GM23338 (cell line): ENCODE data around the gene CLCN1. TPM values are rescaled to one million over a fixed set of nuclear protein-coding genes. Genes with fewer than 3 reads are reported as not detected.

Experiments used
- ATAC-seq: fragments of 200-7000 bp; cut with Tn5 transposase; 3 replicates; pipeline ENCODE4 v1.9.1; 2020
- DNase-seq: peaks from one replicate; pipeline ENCODE4 v3.0.0-alpha.2; 2015; ENCODE audit warnings: low spot score
- H2AFZ ChIP-seq: fragments of 200-600 bp; sonication (generic); 2 replicates; pipeline ENCODE4 v1.8.0; 2016; ENCODE audit warnings: antibody characterized with exemption, mild to moderate bottlenecking, moderate library complexity
- H3F3A ChIP-seq: fragments of 200-600 bp; sonication (generic); replicated peaks from 2 replicates; pipeline ENCODE4 v1.8.0; 2017; ENCODE audit warnings: antibody characterized with exemption, mixed run types, low read depth
- H3K27ac ChIP-seq: fragments of 200-600 bp; sonication (generic); 2 replicates; pipeline ENCODE4 v1.6.1; 2016; ENCODE audit warnings: low read depth
- H3K27me3 ChIP-seq: fragments of 200-600 bp; sonication (generic); 2 replicates; pipeline ENCODE4 v1.8.0; 2016; ENCODE audit warnings: mild to moderate bottlenecking, mixed run types, moderate library complexity; ENCODE audit not compliant: insufficient read depth
- H3K36me3 ChIP-seq: fragments of 200-600 bp; sonication (generic); 2 replicates; pipeline ENCODE4 v1.8.0; 2016; ENCODE audit warnings: mild to moderate bottlenecking; ENCODE audit not compliant: insufficient read depth
- H3K4me1 ChIP-seq: fragments of 200-600 bp; sonication (generic); 2 replicates; pipeline ENCODE4 v1.8.0; 2016; ENCODE audit warnings: mild to moderate bottlenecking, moderate library complexity; ENCODE audit not compliant: insufficient read depth
- H3K4me2 ChIP-seq: fragments of 200-600 bp; sonication (generic); 2 replicates; pipeline ENCODE4 v1.7.1; 2017; ENCODE audit warnings: mixed run types
- H3K4me3 ChIP-seq: fragments of 200-600 bp; sonication (generic); 2 replicates; pipeline ENCODE4 v1.6.1; 2016; ENCODE audit warnings: mixed run types
- H3K79me2 ChIP-seq: fragments of 200-600 bp; sonication (generic); replicated peaks from 2 replicates; pipeline ENCODE4 v1.8.0; 2017; ENCODE audit warnings: mild to moderate bottlenecking; ENCODE audit not compliant: insufficient read depth
- H3K9me2 ChIP-seq: fragments of 200-600 bp; sonication (generic); 2 replicates; pipeline ENCODE4 v1.8.0; 2017; ENCODE audit not compliant: insufficient read depth
- H4K20me1 ChIP-seq: fragments of 200-600 bp; sonication (generic); replicated peaks from 2 replicates; pipeline ENCODE4 v1.8.0; 2017; ENCODE audit warnings: mild to moderate bottlenecking; ENCODE audit not compliant: insufficient read depth
- H3K27ac Mint-ChIP-seq: 2 replicates; pipeline ENCODE4 v1.8.0; 2020; ENCODE audit warnings: inconsistent platforms, mild to moderate bottlenecking, moderate library complexity, mixed read lengths
- H3K27me3 Mint-ChIP-seq: 3 replicates; pipeline ENCODE4 v1.8.0; 2022; ENCODE audit warnings: low read depth, mild to moderate bottlenecking, moderate library complexity, mixed read lengths, inconsistent platforms; ENCODE audit not compliant: insufficient read depth, poor library complexity
- H3K36me3 Mint-ChIP-seq: 3 replicates; pipeline ENCODE4 v1.8.0; 2021; ENCODE audit warnings: low read depth, mild to moderate bottlenecking, inconsistent platforms, moderate library complexity, mixed read lengths
- H3K4me1 Mint-ChIP-seq: 3 replicates; pipeline ENCODE4 v1.8.0; 2020; ENCODE audit warnings: mild to moderate bottlenecking, inconsistent platforms, mixed read lengths
- H3K4me3 Mint-ChIP-seq: 3 replicates; pipeline ENCODE4 v1.8.0; 2021; ENCODE audit warnings: moderate library complexity, mild to moderate bottlenecking, inconsistent platforms, mixed read lengths
- H3K9me3 Mint-ChIP-seq: 3 replicates; pipeline ENCODE4 v1.8.0; 2020; ENCODE audit warnings: moderate library complexity, mild to moderate bottlenecking, inconsistent platforms, mixed read lengths
- CTCF ChIP-seq, 2 experiments: fragments of 200-600 bp in 1 of 2; sonication (generic) in 1 of 2; conservative IDR thresholded peaks; 2 replicates each; pipeline versions ENCODE4 v1.5.1 to v1.6.1; 2016 to 2017; ENCODE audit warnings: antibody characterized with exemption in 2 of 2, low read depth in 2 of 2, mild to moderate bottlenecking in 2 of 2, moderate library complexity in 1 of 2
- EZH2 ChIP-seq: fragments of 200-600 bp; sonication (generic); IDR thresholded peaks from one replicate; pipeline ENCODE4 v1.8.0; 2017; ENCODE audit warnings: antibody characterized with exemption, mild to moderate bottlenecking, low read depth; ENCODE audit not compliant: unreplicated experiment
- EZH2phosphoT487 ChIP-seq: fragments of 200-600 bp; sonication (generic); IDR thresholded peaks from one replicate; pipeline ENCODE4 v1.8.1; 2018; ENCODE audit warnings: antibody characterized with exemption; ENCODE audit not compliant: unreplicated experiment
- NANOG ChIP-seq: IDR thresholded peaks from 2 replicates; pipeline ENCODE4 v1.6.1; 2016; ENCODE audit warnings: antibody characterized with exemption, borderline replicate concordance
- POLR2AphosphoS5 ChIP-seq: IDR thresholded peaks from 2 replicates; pipeline ENCODE4 v1.6.1; 2016; ENCODE audit warnings: antibody characterized with exemption, low read depth
- polyA plus RNA-seq: library from polyadenylated mRNA; unstranded; fragments of >200 nt; fragmentation: Nextera tagmentation; extraction: Ambion mirVana; gene quantifications from 2 replicates; pipeline ENCODE4 v1.2.1, GENCODE V29; 2016
- total RNA-seq: library from RNA; depleted of rRNA; stranded (reverse); fragments of >200 nt; shearing (Covaris generic); gene quantifications from 2 replicates; pipeline ENCODE4 v1.2.3, GENCODE V29; 2014

The CLCN1 gene
- total and polyA plus RNA-seq, 2 experiments from 2014 or later = 0.38 to 0.48 TPM

GRCh38 chr7:143385891-143386781, 70.2 kb downstream of the CLCN1 start:
- H3K79me2 ChIP-seq = peaks cover 52% of the 10 kb centered on the region
- peak overlapping the region; percentile 63; the same call in 1 of the 2 replicates for H3K27ac ChIP-seq
- no peaks in the 10 kb centered on the region for H3K9me2 ChIP-seq
- no peak overlapping the region for H3K4me3 ChIP-seq
- no peak overlapping the region for H3K4me2 ChIP-seq
- DNase-seq (no peak), ATAC-seq (no peak)
- H3K36me3 ChIP-seq = peaks cover 13% of the 10 kb centered on the region
- no peak overlapping the region for H2AFZ ChIP-seq
- Mint-ChIP-seq H3K27ac (no peak overlapping the region), H3K9me3 (no peaks in the 10 kb centered on the region; the same call in 2 of the 3 replicates), H3K4me3 (no peak overlapping the region), H3K36me3 (peaks cover 29% of the 10 kb centered on the region), H3K27me3 (peaks cover 24% of the 10 kb centered on the region), H3K4me1 (peaks cover 15% of the 10 kb centered on the region; the same call in 2 of the 3 replicates)
- peaks cover 38% of the 10 kb centered on the region for H4K20me1 ChIP-seq
- TF ChIP-seq NANOG (no peak), EZH2phosphoT487 (no peak), EZH2 (no peak)
- H3F3A ChIP-seq = peaks cover 45% of the 10 kb centered on the region
- H3K4me1 ChIP-seq = peaks cover 14% of the 10 kb centered on the region; the same call in 1 of the 2 replicates
- H3K27me3 ChIP-seq = no peaks in the 10 kb centered on the region

GRCh38 chr7:143387156-143387975, 71.5 kb downstream of the CLCN1 start:
- peak overlapping the region; percentile 53; the same call in 1 of the 2 replicates for H3K27ac Mint-ChIP-seq
- peaks cover 41% of the 10 kb centered on the region for H3K36me3 Mint-ChIP-seq
- H3K4me3 ChIP-seq = no peak overlapping the region
- peaks cover 12% of the 10 kb centered on the region; the same call in 1 of the 2 replicates for H3K4me1 ChIP-seq
- H3K4me2 ChIP-seq = no peak overlapping the region
- no peak for TF ChIP-seq POLR2AphosphoS5
- peak; percentile 53 to 62 for TF ChIP-seq CTCF (conservative IDR thresholded peaks at IDR 0.05; ENCODE audit: low read depth in 2 of 2)
- no peak overlapping the region for H3K4me3 Mint-ChIP-seq
- peaks cover 13% of the 10 kb centered on the region for H3K36me3 ChIP-seq
- H3K9me2 ChIP-seq = no peaks in the 10 kb centered on the region
- peaks cover 41% of the 10 kb centered on the region for H3K79me2 ChIP-seq
- H3F3A ChIP-seq = peaks cover 57% of the 10 kb centered on the region
- peaks cover 14% of the 10 kb centered on the region; the same call in 2 of the 3 replicates for H3K4me1 Mint-ChIP-seq
- peaks cover 28% of the 10 kb centered on the region for H3K27me3 Mint-ChIP-seq
- DNase-seq (peak; percentile 61), ATAC-seq (peak; percentile 43)
- H4K20me1 ChIP-seq = peaks cover 34% of the 10 kb centered on the region
- no peak overlapping the region for H2AFZ ChIP-seq
- H3K27ac ChIP-seq = peak overlapping the region; percentile 50; the same call in 1 of the 2 replicates
- no peaks in the 10 kb centered on the region; the same call in 2 of the 3 replicates for H3K9me3 Mint-ChIP-seq
- H3K27me3 ChIP-seq = no peaks in the 10 kb centered on the region
